Lower lobe of right lung (tissue), 2 donors: Measurements from ENCODE around the gene NID2. TPM values are rescaled to one million over a fixed set of nuclear protein-coding genes. Genes with fewer than 3 reads are reported as not detected.

Experiments
- ATAC-seq, 2 donors: fragments of 200-7000 bp; cut with Tn5 transposase; one replicate each; pipeline ENCODE4 v1.9.1; 2020 to 2022; ENCODE audit warnings: mild to moderate bottlenecking in 2 of 2, moderate library complexity in 2 of 2
- DNase-seq: peaks from one replicate; pipeline ENCODE4 v3.0.0-alpha.2; 2020
- H3K27ac ChIP-seq: fragments of 200-600 bp; one replicate; pipeline ENCODE4 v1.8.0; 2022
- H3K27me3 ChIP-seq: fragments of 200-600 bp; one replicate; pipeline ENCODE4 v1.8.0; 2022; ENCODE audit warnings: low read depth
- H3K36me3 ChIP-seq: fragments of 200-600 bp; one replicate; pipeline ENCODE4 v1.8.0; 2022; ENCODE audit warnings: mild to moderate bottlenecking
- H3K4me1 ChIP-seq: fragments of 200-600 bp; one replicate; pipeline ENCODE4 v1.8.0; 2022
- H3K4me3 ChIP-seq: fragments of 200-600 bp; one replicate; pipeline ENCODE4 v1.8.0; 2022; ENCODE audit warnings: mild to moderate bottlenecking
- H3K9me3 ChIP-seq: fragments of 200-600 bp; one replicate; pipeline ENCODE4 v1.8.0; 2022
- CTCF ChIP-seq: fragments of 200-600 bp; IDR thresholded peaks from one replicate; pipeline ENCODE4 v1.8.0; 2022; ENCODE audit warnings: antibody characterized with exemption, mild to moderate bottlenecking
- intact Hi-C: fragments of 100-400 bp; cut with DNase I; formaldehyde crosslinking; loops from one replicate; pipeline ENCODE4 v1.11.0; 2022
- total RNA-seq: library from RNA; stranded (reverse); fragmentation: NEBNext Ultra II Directional; extraction: Animal tissue kit (Norgen Biotek cat#: 25700); gene quantifications from one replicate; pipeline ENCODE4 v1.2.1, GENCODE V29; 2021
- donor health status: DM: no; HTN: yes; CAD: no; lungs with severe emphysema.

The NID2 gene
- total RNA-seq, 1 donor from 2014 or later = 14.6 TPM

GRCh38 chr14:52042371-52043289 lies 26.2 kb downstream of the NID2 start:
- Histone ChIP-seq H3K27ac (no peak overlapping the region), H3K9me3 (no peaks in the 10 kb centered on the region), H3K4me3 (no peak overlapping the region), H3K36me3 (peaks cover 22% of the 10 kb centered on the region), H3K27me3 (no peaks in the 10 kb centered on the region), H3K4me1 (peaks cover 5% of the 10 kb centered on the region)
- intact Hi-C loops = no loop called here
- ATAC-seq (no peak), DNase-seq (no peak)
- no peak for TF ChIP-seq CTCF

GRCh38 chr14:52040598-52040997 lies 28.3 kb downstream of the NID2 start:
- intact Hi-C loops = no loop called here
- H3K27me3 ChIP-seq = no peaks in the 10 kb centered on the region
- H3K4me1 ChIP-seq = peaks cover 5% of the 10 kb centered on the region
- no peak overlapping the region for H3K4me3 ChIP-seq
- TF ChIP-seq CTCF = no peak
- DNase-seq (no peak), ATAC-seq (no peak)
- H3K9me3 ChIP-seq = no peaks in the 10 kb centered on the region
- no peak overlapping the region for H3K27ac ChIP-seq
- peaks cover 22% of the 10 kb centered on the region for H3K36me3 ChIP-seq

- intact Hi-C loops = no loop called here
- no peak for TF ChIP-seq CTCF
- no peak for DNase-seq
Measured at GRCh38 chr14:52039124-52039815, 29.6 kb downstream of the NID2 start.

GRCh38 chr14:52033101-52033642 lies 35.7 kb downstream of the NID2 start:
- no peak for ATAC-seq
- H3K4me1 ChIP-seq = no peaks in the 10 kb centered on the region
- H3K27ac ChIP-seq = no peak overlapping the region
- no peaks in the 10 kb centered on the region for H3K36me3 ChIP-seq
- no peak overlapping the region for H3K4me3 ChIP-seq
- intact Hi-C loops = no loop called here
- no peak for TF ChIP-seq CTCF
- no peaks in the 10 kb centered on the region for H3K27me3 ChIP-seq
- no peaks in the 10 kb centered on the region for H3K9me3 ChIP-seq
- DNase-seq = no peak

More at GRCh38 chr14:52039124-52039815, 29.6 kb downstream of the NID2 start:
- Histone ChIP-seq H3K9me3 (no peaks in the 10 kb centered on the region), H3K27ac (no peak overlapping the region), H3K36me3 (peaks cover 22% of the 10 kb centered on the region), H3K27me3 (no peaks in the 10 kb centered on the region), H3K4me1 (peaks cover 5% of the 10 kb centered on the region), H3K4me3 (no peak overlapping the region)
- ATAC-seq = no peak

- intact Hi-C loops = no loop called here
- H3K9me3 ChIP-seq = no peaks in the 10 kb centered on the region
- no peak overlapping the region for H3K27ac ChIP-seq
- no peak overlapping the region for H3K4me3 ChIP-seq
- no peaks in the 10 kb centered on the region for H3K36me3 ChIP-seq
- H3K4me1 ChIP-seq = no peaks in the 10 kb centered on the region
- ATAC-seq (no peak), DNase-seq (no peak)
- TF ChIP-seq CTCF = no peak
- H3K27me3 ChIP-seq = no peaks in the 10 kb centered on the region
Measured at GRCh38 chr14:52032204-52032801, 36.6 kb downstream of the NID2 start.
